Measurements from ENCODE around the gene DPP10.
"Not testable (repeated sequence)": the region's sequence is repeated elsewhere in the genome, so short reads cannot be mapped to it uniquely, and the experiment has no call there.

Gene DPP10

GRCh38 chr2:114442510-114442909, at the start of gene DPP10:
TSS of gene DPP10 (plus strand) at chr2:114442641.
- no peak for DNase-seq

DNA sequence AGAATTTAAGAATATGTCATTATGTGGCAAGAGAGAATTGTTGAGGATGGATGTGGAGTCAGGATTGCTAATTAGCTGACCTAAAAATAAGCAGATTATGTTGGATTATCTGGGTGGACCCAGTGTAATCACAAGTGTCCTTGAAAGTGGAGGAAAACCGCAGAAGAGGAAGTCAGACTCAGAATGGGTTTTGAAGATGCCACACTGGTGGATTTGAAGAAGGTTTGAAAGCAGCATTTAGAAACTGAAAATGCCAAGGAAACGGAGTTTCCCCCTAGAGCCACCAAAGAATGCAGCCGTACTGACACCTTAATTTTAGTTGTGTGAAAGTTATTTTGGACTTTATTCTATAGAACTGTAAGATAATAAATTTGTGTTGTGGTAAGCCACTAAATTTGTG, 41.6 kb upstream of the DPP10 start:
- no peak for DNase-seq

GRCh38 chr2:114405247-114406116, 37.0 kb upstream of the DPP10 start:
- DNase-seq, result peak; percentile 3

DNA sequence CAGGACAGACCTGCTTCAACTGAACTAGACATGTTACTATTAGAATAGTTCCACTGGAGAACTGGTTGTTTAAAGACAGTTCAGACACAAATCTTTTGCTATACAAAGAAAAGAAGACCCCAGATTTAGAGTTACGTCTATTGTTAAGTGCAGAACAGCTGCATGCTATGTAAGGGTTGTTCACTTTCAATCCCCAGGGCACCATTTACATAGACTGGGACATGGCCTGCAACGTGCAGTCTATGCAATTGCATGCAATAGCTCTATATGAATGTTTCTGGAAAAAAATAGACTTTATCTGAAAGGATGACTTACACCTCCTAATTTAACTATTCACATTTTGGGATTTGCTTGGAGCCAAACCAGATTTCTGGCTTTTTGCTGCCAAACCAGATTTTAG, 36.1 kb upstream of the DPP10 start:
- no peak for DNase-seq

GRCh38 chr2:114407353-114407752, 35.1 kb upstream of the DPP10 start:
- not testable (repeated sequence) for DNase-seq

- DNase-seq, result no peak
Observed at GRCh38 chr2:114421781-114422180, 20.7 kb upstream of the DPP10 start.

DNA sequence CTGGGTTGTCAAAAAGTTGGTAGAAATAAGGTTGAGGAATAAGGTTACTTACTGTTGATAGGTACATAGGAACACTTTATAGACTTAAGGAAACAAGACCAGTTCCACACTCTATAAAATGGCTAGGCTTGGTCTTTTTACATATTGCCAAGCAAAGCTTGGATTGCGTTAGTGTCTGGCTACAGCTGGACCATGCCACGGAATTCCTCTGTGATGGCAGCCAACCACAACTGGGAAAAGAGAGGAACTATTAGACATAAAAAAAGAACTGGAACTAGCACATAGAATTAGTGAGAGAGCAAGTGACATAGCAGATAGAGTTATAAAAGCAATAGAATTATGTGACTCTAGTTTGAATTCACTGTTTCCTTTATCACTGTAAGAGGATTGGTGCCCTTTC, 17.7 kb upstream of the DPP10 start:
- DNase-seq, result no peak

DNA sequence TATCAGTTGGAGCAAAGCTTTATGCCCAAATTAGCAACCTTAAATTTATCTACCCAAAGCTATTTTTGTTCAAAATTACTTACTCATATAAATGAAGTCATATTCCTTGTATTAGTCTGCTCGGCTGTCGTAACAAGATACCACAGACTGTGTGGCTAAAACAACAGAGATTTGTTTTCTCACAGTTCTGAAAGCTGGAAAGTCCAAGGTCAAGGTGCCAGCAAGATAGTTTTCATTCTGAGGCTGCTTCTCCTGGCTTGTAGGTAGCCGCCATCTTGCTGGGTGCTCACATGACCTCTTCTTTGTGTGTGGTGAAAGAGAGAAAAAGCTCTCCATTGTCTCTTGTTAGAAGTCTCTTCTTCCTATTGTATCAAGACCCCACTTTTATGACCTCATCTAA, 15.7 kb upstream of the DPP10 start:
- DNase-seq, result no peak

- DNase-seq, result no peak
Observed at GRCh38 chr2:114436329-114436728, 6.1 kb upstream of the DPP10 start.

GRCh38 chr2:114446571-114446970, 4.1 kb downstream of the DPP10 start:
- DNase-seq, result no peak

DNA sequence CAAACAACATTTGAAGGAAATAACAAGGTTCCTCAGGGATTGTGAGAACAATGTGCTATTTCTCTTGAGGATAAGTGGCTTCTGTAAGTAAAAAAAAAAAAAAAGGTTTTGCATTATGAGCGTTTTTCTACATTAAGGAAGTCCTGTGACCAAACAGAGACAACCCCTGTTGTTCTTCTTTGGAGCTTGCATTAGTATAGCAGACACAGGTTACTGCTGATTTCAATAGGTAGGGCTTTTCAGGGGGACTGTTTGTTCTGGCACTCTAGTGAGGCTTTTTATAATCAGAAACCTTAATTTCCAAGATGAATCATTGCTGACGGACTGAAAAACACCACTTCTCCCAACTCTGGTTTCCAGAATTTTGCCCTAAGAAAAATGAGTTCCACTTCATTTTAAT, 8.2 kb downstream of the DPP10 start:
- no peak for DNase-seq

- DNase-seq, result no peak
Observed at GRCh38 chr2:114456566-114456965, 14.1 kb downstream of the DPP10 start.

DNA sequence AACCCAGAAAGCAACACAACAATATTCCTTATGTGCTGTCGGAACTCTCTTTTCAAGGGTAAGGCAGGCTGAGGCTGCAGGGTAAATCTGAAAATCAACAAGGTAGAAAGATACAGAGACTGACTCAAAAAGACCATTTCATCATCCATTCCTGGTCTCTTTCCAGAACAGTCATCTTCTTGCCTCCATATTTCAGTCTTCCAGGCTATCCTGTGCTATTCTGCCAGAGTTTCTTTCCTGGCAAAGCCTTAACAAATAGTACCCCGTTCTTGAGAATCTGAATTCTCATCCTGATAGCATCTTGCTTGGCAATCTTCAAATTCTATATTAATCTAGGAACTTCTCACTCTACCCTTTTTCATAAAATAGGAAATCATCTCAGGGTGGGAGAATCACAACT, 15.5 kb downstream of the DPP10 start:
- DNase-seq, result no peak

DNA sequence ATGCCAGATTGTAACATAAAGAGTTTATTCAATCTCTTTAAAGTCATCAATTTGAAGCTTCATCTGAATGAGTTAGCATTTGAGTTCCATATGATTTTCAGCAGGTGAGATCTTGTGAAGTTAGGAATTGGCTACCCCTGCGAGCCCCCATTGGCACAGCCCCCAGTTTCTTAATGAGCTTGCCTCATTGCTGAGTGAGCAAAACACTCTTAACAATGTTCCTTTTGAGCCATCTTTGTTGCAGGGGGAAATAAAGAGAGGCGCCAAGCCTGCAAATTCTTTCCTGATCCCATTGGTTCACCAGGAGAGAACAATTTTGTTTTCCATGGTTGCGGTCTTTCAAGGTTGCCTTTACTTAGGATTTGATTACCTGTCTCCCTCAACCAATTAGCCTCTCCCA, 18.7 kb downstream of the DPP10 start:
- DNase-seq, result no peak

DNA sequence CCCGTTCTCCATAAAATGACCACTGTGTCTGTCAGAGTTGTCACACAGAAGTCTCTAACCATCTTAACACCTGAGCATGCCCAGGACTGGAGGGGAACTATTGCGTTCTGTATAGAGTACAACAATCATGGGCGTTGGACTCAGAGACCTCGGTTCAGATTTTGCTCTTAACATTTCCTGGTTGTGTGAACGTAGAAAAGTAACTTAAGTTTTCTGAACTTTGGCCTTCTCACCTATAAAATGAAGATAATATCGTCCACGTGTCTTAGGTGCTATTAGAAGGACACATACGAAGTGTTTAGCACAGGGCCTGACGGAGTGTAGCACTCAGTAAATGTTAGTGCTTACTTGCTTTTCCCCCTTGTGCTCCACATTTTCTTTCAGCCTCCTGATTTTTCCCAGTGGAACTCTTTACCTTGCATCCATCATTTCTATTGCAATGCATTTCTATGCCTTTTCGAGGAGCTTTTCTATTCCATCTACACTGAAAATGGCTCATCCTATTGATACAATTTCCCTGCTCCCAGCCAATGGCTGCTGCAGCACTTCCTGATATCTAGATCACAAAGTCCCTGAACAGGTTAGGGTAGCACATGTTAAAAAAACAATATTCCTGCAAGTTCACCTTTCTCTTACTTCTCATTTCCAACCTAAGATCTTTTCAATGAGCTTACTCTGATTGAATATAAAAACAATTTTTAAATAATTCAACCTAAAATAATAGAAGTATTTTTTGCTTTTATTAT, 22.7 kb downstream of the DPP10 start:
- DNase-seq, result no peak

GRCh38 chr2:114468343-114468742, 25.9 kb downstream of the DPP10 start:
- DNase-seq, result no peak

- DNase-seq, result no peak
Observed at GRCh38 chr2:114472246-114472645, 29.8 kb downstream of the DPP10 start.

DNA sequence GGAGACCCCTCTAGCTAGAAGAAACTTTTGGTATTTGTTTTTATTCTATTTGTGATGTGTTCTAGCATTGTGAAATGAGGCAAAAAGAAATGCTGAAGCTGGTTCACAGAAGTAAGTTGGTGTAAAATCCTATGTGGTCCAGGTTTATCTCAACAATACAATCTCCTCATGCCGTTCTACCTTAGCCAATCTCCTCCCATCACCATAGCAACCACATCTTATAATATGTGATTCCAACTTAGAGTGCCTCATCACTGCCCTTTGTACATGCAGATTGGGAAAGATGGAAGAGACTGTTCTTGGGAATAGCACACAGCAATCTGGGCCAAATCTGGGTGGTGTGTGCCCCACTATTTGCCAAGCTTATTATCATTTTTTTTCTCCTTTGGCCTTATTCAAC, 30.3 kb downstream of the DPP10 start:
- no peak for DNase-seq

GRCh38 chr2:114488841-114489530, 46.5 kb downstream of the DPP10 start:
- DNase-seq, result no peak

DNA sequence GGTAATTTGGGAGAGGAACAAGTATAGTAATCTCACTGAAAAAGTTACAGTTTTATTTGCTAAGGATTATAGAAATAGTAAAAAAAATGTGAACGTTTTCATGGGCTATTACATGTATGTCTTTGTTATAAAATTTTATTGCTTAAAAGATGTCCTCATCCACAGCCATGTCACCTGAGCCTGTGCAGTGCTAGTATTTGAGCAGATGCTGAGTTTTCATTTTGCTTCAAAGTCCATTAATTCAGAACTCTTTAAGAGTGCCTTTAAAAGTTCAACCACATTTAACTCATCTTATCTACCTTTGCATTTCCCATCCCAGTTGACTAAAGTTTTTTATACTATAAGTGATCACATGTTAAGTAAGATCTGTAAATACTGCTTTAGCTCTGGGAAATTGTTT, 52.6 kb downstream of the DPP10 start:
- DNase-seq, result no peak

GRCh38 chr2:114496959-114497358, 54.5 kb downstream of the DPP10 start:
- no peak for DNase-seq

DNA sequence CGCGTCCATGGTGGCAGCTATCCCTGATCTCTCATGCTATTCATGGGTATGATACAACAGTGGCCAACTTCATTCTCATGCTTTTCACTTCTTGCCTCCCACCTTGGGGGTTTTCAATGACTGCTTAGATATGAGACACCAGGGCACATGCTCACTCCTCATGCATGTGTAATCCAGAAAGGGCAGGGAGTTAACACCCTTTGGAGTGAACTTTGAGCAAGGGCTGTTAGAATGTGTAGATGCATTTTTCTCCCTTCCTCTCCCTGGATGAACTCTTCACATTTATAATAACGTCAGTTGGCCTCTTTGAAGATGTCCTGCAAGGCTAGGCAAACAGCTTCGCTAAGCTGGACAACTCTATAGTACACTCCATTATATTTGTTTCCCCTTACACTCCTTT, 56.7 kb downstream of the DPP10 start:
- DNase-seq, result no peak

DNA sequence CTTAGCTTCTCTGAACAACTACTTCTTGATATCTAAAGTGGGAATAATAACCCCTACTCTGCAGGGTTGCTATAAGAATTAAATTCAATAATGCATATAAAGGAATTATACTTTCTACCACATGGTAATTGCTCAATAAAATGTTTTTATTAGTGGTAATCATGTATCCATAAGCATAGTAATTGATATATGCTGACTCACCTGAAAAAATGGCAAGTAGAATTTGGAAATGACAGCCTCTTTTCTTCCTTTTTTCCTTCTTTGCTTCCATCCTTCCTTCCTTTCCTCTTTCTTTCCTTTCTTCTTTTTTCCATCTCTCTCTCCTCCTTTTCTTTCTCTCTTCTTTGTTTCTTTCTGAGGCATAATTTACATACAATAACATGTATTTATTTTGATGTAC, 65.3 kb downstream of the DPP10 start:
- no peak for DNase-seq

GRCh38 chr2:114515882-114516281, 73.4 kb downstream of the DPP10 start:
- DNase-seq, result no peak
